A549 (cell line): ENCODE measurements around the gene RUVBL2. TPM values are rescaled to one million over a fixed set of nuclear protein-coding genes. Genes with fewer than 3 reads are reported as not detected.

ENCODE experiments used
- ATAC-seq, 2 experiments: fragments of 200-7000 bp in 1 of 2; fragments of >200 bp in 1 of 2; cut with Nextera tagmentation in 1 of 2; cut with Tn5 transposase in 1 of 2; 3 replicates each; pipeline versions ENCODE4 v1.8.0 to v1.9.1; 2018 to 2020; ENCODE audit warnings: mild to moderate bottlenecking in 1 of 2, moderate library complexity in 1 of 2
- CTCF ChIA-PET: fragments of 300-600 bp; sonication (Branson Sonifier 250); formaldehyde crosslinking; extraction: SDS; loops from one replicate; lab custom pipeline; 2021; ENCODE audit warnings: antibody characterized with exemption, inconsistent platforms; lab: Yijun Ruan, JAX
- POLR2A ChIA-PET: fragments of 350-600 bp; formaldehyde crosslinking; extraction: SDS; loops from one replicate; lab custom pipeline; 2021; ENCODE audit warnings: antibody characterized with exemption, inconsistent platforms; lab: Yijun Ruan, JAX
- DNase-seq, 2 experiments: peaks; one replicate each; pipeline versions ENCODE4 v3.0.0 to v3.0.0-alpha.2; 2011 to 2016; ENCODE audit warnings: low read depth in 1 of 2, low spot score in 1 of 2
- FAIRE-seq: peaks from 2 replicates; lab custom pipeline; 2011; peaks lifted over from hg19 to GRCh38; lab: Jason Lieb, UNC
- H3K27ac ChIP-seq, 2 experiments: fragments of >200 bp; sonication (Bioruptor Twin); formaldehyde crosslinking; 3 replicates each; pipeline ENCODE4 v1.5.1; 2016 to 2017
- H3K4me1 ChIP-seq: fragments of >200 bp; sonication (Bioruptor Twin); formaldehyde crosslinking; 3 replicates; pipeline ENCODE4 v1.6.1; 2016
- H3K4me2 ChIP-seq: fragments of >200 bp; sonication (Bioruptor Twin); formaldehyde crosslinking; 3 replicates; pipeline ENCODE4 v1.6.1; 2016
- H3K4me3 ChIP-seq: fragments of >200 bp; sonication (Bioruptor Twin); formaldehyde crosslinking; 3 replicates; pipeline ENCODE4 v1.5.1; 2016
- H3K9me3 ChIP-seq: fragments of >200 bp; sonication (Bioruptor Twin); formaldehyde crosslinking; 3 replicates; pipeline ENCODE4 v1.6.1; 2016
- ATOH8 ChIP-seq: fragments of 250-450 bp; sonication (Bioruptor Pico); IDR thresholded peaks from 2 replicates; pipeline ENCODE4 v1.5.0; 2020; ENCODE audit warnings: low read depth, mild to moderate bottlenecking, moderate library complexity
- CTCF ChIP-seq: fragments of >200 bp; sonication (Bioruptor Twin); formaldehyde crosslinking; IDR thresholded peaks from 3 replicates; pipeline ENCODE4 v1.5.1; 2016
- ESRRA ChIP-seq: fragments of 150-350 bp; IDR thresholded peaks from 2 replicates; pipeline ENCODE4 v1.6.1; 2014; ENCODE audit warnings: mild to moderate bottlenecking, low read length, borderline replicate concordance
- FOXS1 ChIP-seq: fragments of 250-450 bp; sonication (Bioruptor Pico); IDR thresholded peaks from 2 replicates; pipeline ENCODE4 v1.5.0; 2020; ENCODE audit warnings: mild to moderate bottlenecking, moderate library complexity
- HDAC2 ChIP-seq: fragments of 200-600 bp; sonication (generic); IDR thresholded peaks from 2 replicates; pipeline ENCODE4 v1.6.1; 2016
- HOXB13 ChIP-seq: fragments of 250-450 bp; sonication (Bioruptor Pico); IDR thresholded peaks from 2 replicates; pipeline ENCODE4 v1.5.0; 2020; ENCODE audit warnings: low read depth, mild to moderate bottlenecking, moderate library complexity
- HOXB5 ChIP-seq: fragments of 250-450 bp; sonication (Bioruptor Pico); IDR thresholded peaks from 2 replicates; pipeline ENCODE4 v1.5.0; 2020; ENCODE audit warnings: mild to moderate bottlenecking, moderate library complexity
- MAX ChIP-seq: IDR thresholded peaks from 2 replicates; pipeline ENCODE4 v1.6.1; 2012
- RAD21 ChIP-seq, 2 experiments: fragments of >200 bp in 1 of 2; sonication (Bioruptor Twin) in 1 of 2; formaldehyde crosslinking in 1 of 2; IDR thresholded peaks in 1 of 2; conservative IDR thresholded peaks in 1 of 2; 2 replicates in 1 of 2; 3 replicates in 1 of 2; pipeline ENCODE4 v1.6.1; 2012 to 2018; ENCODE audit warnings: inconsistent platforms in 1 of 2
- RARB ChIP-seq: fragments of 250-450 bp; sonication (Bioruptor Pico); IDR thresholded peaks from 2 replicates; pipeline ENCODE4 v1.8.0; 2021; ENCODE audit warnings: mild to moderate bottlenecking, moderate library complexity
- RFX5 ChIP-seq: fragments of 450-650 bp; IDR thresholded peaks from 2 replicates; pipeline ENCODE4 v1.7.1; 2014; ENCODE audit warnings: antibody characterized with exemption, mild to moderate bottlenecking, moderate library complexity
- SMC3 ChIP-seq: fragments of >200 bp; sonication (Bioruptor Twin); formaldehyde crosslinking; IDR thresholded peaks from 3 replicates; pipeline ENCODE4 v1.6.1; 2018; ENCODE audit warnings: inconsistent platforms
- SREBF2 ChIP-seq: fragments of 450-650 bp; IDR thresholded peaks from 2 replicates; pipeline ENCODE4 v1.6.1; 2014; ENCODE audit warnings: mild to moderate bottlenecking, moderate library complexity
- ZNF302 ChIP-seq: fragments of 250-450 bp; sonication (Bioruptor Pico); IDR thresholded peaks from 2 replicates; pipeline ENCODE4 v1.9.0; 2021; ENCODE audit warnings: inconsistent platforms, mild to moderate bottlenecking, moderate library complexity
- WGBS: methylation state at CpG from one replicate; pipeline ENCODE4 v1.1.6; 2017; ENCODE audit errors: missing lambda C conversion rate; 5-methylcytosine and 5-hydroxymethylcytosine counted together
- polyA plus RNA-seq, 4 experiments: library from polyadenylated mRNA; depleted of rRNA in 3 of 4; stranded (reverse); fragments of >200 nt; fragmentation: RNase III in 1 of 4; extraction: RNeasy Plus Mini Kit Qiagen cat#74134 plus additional on column Dnase treatment in 1 of 4; gene quantifications; 2 replicates in 3 of 4; 3 replicates in 1 of 4; pipeline ENCODE4 v1.2.3, GENCODE V29; 2011 to 2017

RUVBL2 gene
- polyA plus RNA-seq, 2 of the 4 experiments (the other 2 are of a cell fraction), result 186 to 225 TPM

GRCh38 chr19:48970139-48970766 lies 23.4 kb upstream of the RUVBL2 start:
- FAIRE-seq (no peak), ATAC-seq (no peak), DNase-seq (no peak)
- 73% methylated on average over 23 of the region's 23 CpGs for WGBS
- H3K4me2 ChIP-seq, result peak overlapping the region; percentile 31; the same call in 2 of the 3 replicates
- TF ChIP-seq HOXB5 (CRISPR knock-in tag) (0 out of 2 replicates have a peak, but pooled peaks have one; percentile 16), ATOH8 (no peak)
- no peak overlapping the region for H3K4me3 ChIP-seq
- ChIA-PET CTCF (interaction anchor here (0.6 to 19.0 kb wide), 64 partner anchors 10 to 324 kb away, joined by 3 to 360 read pairs (median 6); partner anchors contain the start of genes BAX, BCAT2, CA11 and DHDH), POLR2A (interaction anchor here (0.5 to 9.6 kb wide), 14 partner anchors 8 to 648 kb away, joined by 3 to 175 read pairs (median 5); partner anchors contain the start of genes BAX, GYS1, NUCB1 and PLEKHA4)
- H3K4me1 ChIP-seq, result peaks cover 23% of the 10 kb centered on the region
- H3K9me3 ChIP-seq, result no peaks in the 10 kb centered on the region
- peak overlapping the region in 1 of 2 experiments; percentile 63; a peak in 3 of 6 replicates for H3K27ac ChIP-seq

- FAIRE-seq (peak; percentile 85), DNase-seq (peak; percentile 86 to 88), ATAC-seq (peak; percentile 25 to 55)
- ChIA-PET POLR2A (interaction anchor here (0.6 to 9.6 kb wide), 11 partner anchors 8 to 196 kb away, joined by 3 to 175 read pairs (median 5); partner anchors contain the start of genes BAX, GYS1, NUCB1 and PLEKHA4), CTCF (interaction anchor here (0.6 to 19.0 kb wide), 64 partner anchors 11 to 325 kb away, joined by 3 to 360 read pairs (median 6); partner anchors contain the start of genes BAX, BCAT2, CA11 and DHDH)
- Histone ChIP-seq H3K27ac (peak overlapping the region in 1 of 2 experiments; percentile 63; a peak in 3 of 6 replicates), H3K4me2 (peak overlapping the region; percentile 31; the same call in 2 of the 3 replicates), H3K9me3 (no peaks in the 10 kb centered on the region), H3K4me1 (peaks cover 23% of the 10 kb centered on the region), H3K4me3 (no peak overlapping the region)
- TF ChIP-seq RAD21 (conservative IDR thresholded peaks at IDR 0.05 in 1 of 2, IDR thresholded peaks at IDR 0.05 in 1 of 2) (peak; percentile 96 to 97), ZNF302 (CRISPR knock-in tag) (no peak), CTCF (peak; percentile 98), SMC3 (peak; percentile 94), HDAC2 (no peak), ESRRA (no peak), HOXB5 (CRISPR knock-in tag) (no peak), RARB (CRISPR knock-in tag) (no peak), SREBF2 (no peak), MAX (0 out of 2 replicates have a peak, but pooled peaks have one; percentile 44)
- 14% methylated on average over 19 of the region's 19 CpGs for WGBS
Observed at GRCh38 chr19:48970923-48971395, 22.7 kb upstream of the RUVBL2 start.

- Histone ChIP-seq H3K9me3 (no peaks in the 10 kb centered on the region), H3K4me2 (no peak overlapping the region), H3K4me3 (no peak overlapping the region), H3K27ac (no peak overlapping the region)
- TF ChIP-seq RFX5 (no peak), HOXB13 (0 out of 2 replicates have a peak, but pooled peaks have one; percentile 22), FOXS1 (CRISPR knock-in tag) (0 out of 2 replicates have a peak, but pooled peaks have one; percentile 29)
- TF ChIP-seq, all 56 proteins: peak for 2
- peak; percentile 46 to 72; a peak in 5 of 6 replicates for ATAC-seq
- FAIRE-seq, result no peak
- ChIA-PET CTCF (interaction anchor here (0.6 to 19.0 kb wide), 11 partner anchors 9 to 330 kb away, joined by 3 to 360 read pairs (median 5); partner anchors contain the start of genes CA11, GYS1 and RUVBL2), POLR2A (interaction anchor here (0.6 to 1.8 kb wide), 6 partner anchors 9 to 139 kb away, joined by 3 to 4 read pairs (median 3); partner anchors contain the start of genes PPP1R15A and RUVBL2)
- peaks cover 13% of the 10 kb centered on the region for H3K4me1 ChIP-seq
- 86% methylated on average over 13 of the region's 13 CpGs for WGBS
- DNase-seq, result peak in 1 of 2 experiments; percentile 47
Observed at GRCh38 chr19:48975947-48976847, 17.5 kb upstream of the RUVBL2 start.
